ENCODE data around the gene PPHLN1. TPM values are rescaled to one million over a fixed set of nuclear protein-coding genes. Genes with fewer than 3 reads are reported as not detected.

Gene PPHLN1
- total RNA-seq, 4 donors from 2014 or later = 42.0 to 74.3 (median 48.9) TPM

DNA sequence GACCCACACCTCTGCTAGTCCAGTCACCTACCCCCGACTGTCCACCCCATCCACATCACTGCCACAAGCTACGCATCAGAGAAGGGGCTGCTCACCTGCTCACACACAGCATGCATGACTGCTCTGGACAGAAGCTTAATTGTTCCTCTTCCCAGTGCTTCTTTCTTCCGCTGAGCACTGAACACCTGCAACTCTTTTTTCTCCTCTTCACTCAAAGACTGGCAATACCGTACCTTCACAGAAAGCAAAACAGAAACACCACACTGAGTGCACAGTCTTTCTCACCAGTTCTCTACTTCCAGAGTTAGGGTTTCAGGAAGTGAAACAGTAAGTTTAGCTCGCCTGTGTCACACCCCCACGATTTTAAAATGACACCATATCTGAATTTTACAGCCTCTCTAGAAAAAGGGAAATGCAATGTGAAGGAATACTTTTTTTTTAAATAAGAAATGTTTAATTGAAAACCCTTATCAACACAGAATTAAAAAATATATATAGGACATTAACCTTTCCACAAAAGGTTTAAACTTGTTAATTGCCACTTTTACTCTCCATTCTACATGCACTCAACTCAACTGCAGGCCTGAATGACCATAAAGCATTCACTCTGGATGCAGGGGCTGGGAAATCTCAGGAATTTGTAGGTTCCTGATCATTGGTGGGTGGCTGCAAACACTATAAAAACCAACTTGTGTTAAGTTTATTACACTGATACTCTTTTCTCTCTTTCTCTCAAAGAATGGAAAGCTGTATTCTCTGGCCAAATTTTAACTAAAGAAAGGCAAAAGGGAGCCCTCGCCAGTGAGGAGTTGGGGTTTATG is 143.6 kb downstream of the PPHLN1 start:
- H3K36me3 ChIP-seq = peaks cover 28% of the 10 kb centered on the region
- H3K4me3 ChIP-seq = no peak overlapping the region
- no peak for DNase-seq (ENCODE audit: low spot score in 2 of 2)
- 81% methylated on average over 7 of the region's 7 CpGs for WGBS
- H3K9me3 ChIP-seq = no peaks in the 10 kb centered on the region
- TF ChIP-seq, protein P1, sequence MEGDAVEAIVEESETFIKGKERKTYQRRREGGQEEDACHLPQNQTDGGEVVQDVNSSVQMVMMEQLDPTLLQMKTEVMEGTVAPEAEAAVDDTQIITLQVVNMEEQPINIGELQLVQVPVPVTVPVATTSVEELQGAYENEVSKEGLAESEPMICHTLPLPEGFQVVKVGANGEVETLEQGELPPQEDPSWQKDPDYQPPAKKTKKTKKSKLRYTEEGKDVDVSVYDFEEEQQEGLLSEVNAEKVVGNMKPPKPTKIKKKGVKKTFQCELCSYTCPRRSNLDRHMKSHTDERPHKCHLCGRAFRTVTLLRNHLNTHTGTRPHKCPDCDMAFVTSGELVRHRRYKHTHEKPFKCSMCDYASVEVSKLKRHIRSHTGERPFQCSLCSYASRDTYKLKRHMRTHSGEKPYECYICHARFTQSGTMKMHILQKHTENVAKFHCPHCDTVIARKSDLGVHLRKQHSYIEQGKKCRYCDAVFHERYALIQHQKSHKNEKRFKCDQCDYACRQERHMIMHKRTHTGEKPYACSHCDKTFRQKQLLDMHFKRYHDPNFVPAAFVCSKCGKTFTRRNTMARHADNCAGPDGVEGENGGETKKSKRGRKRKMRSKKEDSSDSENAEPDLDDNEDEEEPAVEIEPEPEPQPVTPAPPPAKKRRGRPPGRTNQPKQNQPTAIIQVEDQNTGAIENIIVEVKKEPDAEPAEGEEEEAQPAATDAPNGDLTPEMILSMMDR (IDR thresholded peaks at IDR 0.05) = no peak
- TF ChIP-seq POLR2A (IDR thresholded peaks at IDR 0.05) (no peak), EP300 (IDR thresholded peaks at IDR 0.05) (no peak), POLR2AphosphoS5 (IDR thresholded peaks at IDR 0.05) (no peak)
- no peaks in the 10 kb centered on the region for H3K27me3 ChIP-seq
- H3K27ac ChIP-seq = no peak overlapping the region
- H3K4me1 ChIP-seq = peaks cover 2% of the 10 kb centered on the region

DNA sequence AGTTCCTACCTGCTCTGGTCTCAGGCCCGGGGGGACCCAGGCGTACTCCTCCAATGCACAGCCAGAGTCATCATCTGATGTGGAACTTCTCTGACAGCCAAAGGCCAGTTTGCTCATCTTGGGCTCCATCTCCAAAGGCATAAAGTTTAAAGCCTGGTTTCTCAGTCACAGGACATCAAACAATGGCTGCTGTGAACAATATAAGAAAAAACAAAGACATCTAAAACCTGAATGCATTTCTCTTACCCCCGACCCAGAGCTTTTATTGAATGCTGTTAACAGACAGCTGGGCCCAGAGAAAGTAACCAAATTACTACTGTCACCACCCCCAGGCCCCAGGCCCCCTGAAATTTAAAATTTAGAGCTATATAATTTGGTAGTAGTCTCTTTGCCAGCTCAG is 146.4 kb downstream of the PPHLN1 start:
- Histone ChIP-seq H3K27ac (no peak overlapping the region), H3K36me3 (peaks cover 10% of the 10 kb centered on the region), H3K4me1 (peaks cover 2% of the 10 kb centered on the region), H3K27me3 (no peaks in the 10 kb centered on the region), H3K4me3 (no peak overlapping the region), H3K9me3 (no peaks in the 10 kb centered on the region)
- DNase-seq (ENCODE audit: low spot score in 2 of 2) = no peak
- TF ChIP-seq POLR2AphosphoS5 (IDR thresholded peaks at IDR 0.05) (no peak), EP300 (IDR thresholded peaks at IDR 0.05) (no peak), POLR2A (IDR thresholded peaks at IDR 0.05) (no peak)
- TF ChIP-seq, protein P1 (IDR thresholded peaks at IDR 0.05) = no peak
- WGBS = 91% methylated on average over 3 of the region's 3 CpGs

DNA sequence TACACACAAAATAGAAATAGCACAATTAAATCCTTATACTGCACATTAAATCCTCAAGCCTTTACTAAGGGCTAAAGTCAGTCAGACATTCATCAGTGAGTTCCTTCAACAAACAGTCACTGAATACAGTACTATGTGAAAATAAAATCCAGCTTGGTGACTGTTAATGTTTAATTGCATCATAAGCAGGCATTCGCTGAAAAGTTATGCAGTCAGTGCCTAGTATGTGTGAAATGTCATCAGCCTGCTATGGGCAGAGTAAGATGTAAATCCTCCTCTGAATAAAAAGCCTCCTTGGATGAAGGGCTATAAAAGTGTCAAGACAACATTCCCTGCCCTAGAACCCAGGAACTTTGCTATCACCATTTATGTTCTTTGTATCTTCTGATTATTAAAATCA is 147.2 kb downstream of the PPHLN1 start:
- Histone ChIP-seq H3K9me3 (no peaks in the 10 kb centered on the region), H3K27ac (no peak overlapping the region), H3K4me1 (peaks cover 2% of the 10 kb centered on the region), H3K36me3 (peaks cover 10% of the 10 kb centered on the region), H3K4me3 (no peak overlapping the region), H3K27me3 (no peaks in the 10 kb centered on the region)
- TF ChIP-seq EP300 (IDR thresholded peaks at IDR 0.05) (no peak), POLR2AphosphoS5 (IDR thresholded peaks at IDR 0.05) (no peak), POLR2A (IDR thresholded peaks at IDR 0.05) (no peak)
- TF ChIP-seq, protein P1 (IDR thresholded peaks at IDR 0.05) = no peak
- 67% methylated on average over 1 of the region's 1 CpG for WGBS
- no peak for DNase-seq (ENCODE audit: low spot score in 2 of 2)

DNA sequence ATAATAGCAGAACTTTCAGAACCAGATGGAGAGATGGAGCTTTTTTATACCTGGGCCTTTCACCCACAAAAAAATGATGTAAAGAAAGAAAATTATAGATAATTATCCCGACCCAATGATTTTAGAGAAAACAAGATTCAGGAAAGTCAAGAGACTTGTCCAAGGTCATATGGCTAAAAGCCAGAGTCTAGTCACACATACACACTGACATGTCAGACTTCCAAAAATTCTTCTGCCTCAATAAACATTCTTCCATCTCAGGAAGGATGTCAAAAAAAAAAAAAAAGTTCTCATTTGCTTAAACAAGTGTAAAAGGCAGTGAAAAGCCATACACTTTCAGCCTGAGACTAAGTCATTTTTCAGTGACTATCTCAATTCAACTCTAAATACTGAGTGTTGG is 147.6 kb downstream of the PPHLN1 start:
- TF ChIP-seq EP300 (IDR thresholded peaks at IDR 0.05) (no peak), POLR2A (IDR thresholded peaks at IDR 0.05) (no peak), POLR2AphosphoS5 (IDR thresholded peaks at IDR 0.05) (no peak)
- TF ChIP-seq, protein P1 (IDR thresholded peaks at IDR 0.05) = no peak
- Histone ChIP-seq H3K36me3 (peaks cover 6% of the 10 kb centered on the region), H3K9me3 (no peaks in the 10 kb centered on the region), H3K4me1 (peaks cover 2% of the 10 kb centered on the region), H3K27me3 (no peaks in the 10 kb centered on the region), H3K27ac (no peak overlapping the region), H3K4me3 (no peak overlapping the region)
- 68% methylated on average over 1 of the region's 1 CpG for WGBS
- DNase-seq (ENCODE audit: low spot score in 2 of 2) = no peak

DNA sequence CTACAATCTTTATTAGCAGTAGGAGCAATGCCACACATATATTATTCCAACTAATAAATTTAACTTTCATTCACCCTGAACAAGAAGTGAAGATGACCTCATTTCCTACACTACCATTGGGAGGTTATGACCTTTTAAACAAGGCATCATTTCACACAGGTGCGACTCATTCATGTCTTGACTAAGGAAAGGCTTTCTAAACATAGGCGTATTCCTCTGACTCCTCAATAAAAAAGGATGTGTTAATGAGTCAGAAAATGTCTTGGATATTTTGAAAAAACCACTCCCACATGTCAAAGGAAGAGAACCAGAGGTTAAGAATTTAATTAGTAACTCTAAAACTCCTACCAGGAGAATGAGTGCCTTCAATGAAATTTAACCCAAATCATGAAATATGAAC is 148.4 kb downstream of the PPHLN1 start:
- no peak for DNase-seq (ENCODE audit: low spot score in 2 of 2)

More for the DNA sequence above, 148.4 kb downstream of the PPHLN1 start:
- no peaks in the 10 kb centered on the region for H3K27me3 ChIP-seq
- no peaks in the 10 kb centered on the region for H3K9me3 ChIP-seq
- peaks cover 2% of the 10 kb centered on the region for H3K4me1 ChIP-seq
- no peak for TF ChIP-seq EP300 (IDR thresholded peaks at IDR 0.05)
- TF ChIP-seq, protein P1 (IDR thresholded peaks at IDR 0.05) = no peak
- TF ChIP-seq POLR2AphosphoS5 (IDR thresholded peaks at IDR 0.05) = no peak
- TF ChIP-seq POLR2A (IDR thresholded peaks at IDR 0.05) = no peak
- WGBS = 26% methylated on average over 2 of the region's 2 CpGs
- no peak overlapping the region for H3K27ac ChIP-seq
- H3K4me3 ChIP-seq = no peak overlapping the region
- no peaks in the 10 kb centered on the region for H3K36me3 ChIP-seq
